HL-60/S4 treated with phorbol 12-myristate 13-acetate at 8.2 ng/mL for 4 days and 3 days (cell line): ENCODE results near the gene ASPHD1.
"Not testable (repeated sequence)": the region's sequence is repeated elsewhere in the genome, so short reads cannot be mapped to it uniquely, and the experiment has no call there.

Source experiments
- in situ Hi-C: fragments of 300-500 bp; cut with MboI; formaldehyde crosslinking; loops from 2 replicates; pipeline ENCODE4 v1.15.0; 2022; ENCODE audit warnings: low sequenced_read_pairs

The ASPHD1 gene

DNA sequence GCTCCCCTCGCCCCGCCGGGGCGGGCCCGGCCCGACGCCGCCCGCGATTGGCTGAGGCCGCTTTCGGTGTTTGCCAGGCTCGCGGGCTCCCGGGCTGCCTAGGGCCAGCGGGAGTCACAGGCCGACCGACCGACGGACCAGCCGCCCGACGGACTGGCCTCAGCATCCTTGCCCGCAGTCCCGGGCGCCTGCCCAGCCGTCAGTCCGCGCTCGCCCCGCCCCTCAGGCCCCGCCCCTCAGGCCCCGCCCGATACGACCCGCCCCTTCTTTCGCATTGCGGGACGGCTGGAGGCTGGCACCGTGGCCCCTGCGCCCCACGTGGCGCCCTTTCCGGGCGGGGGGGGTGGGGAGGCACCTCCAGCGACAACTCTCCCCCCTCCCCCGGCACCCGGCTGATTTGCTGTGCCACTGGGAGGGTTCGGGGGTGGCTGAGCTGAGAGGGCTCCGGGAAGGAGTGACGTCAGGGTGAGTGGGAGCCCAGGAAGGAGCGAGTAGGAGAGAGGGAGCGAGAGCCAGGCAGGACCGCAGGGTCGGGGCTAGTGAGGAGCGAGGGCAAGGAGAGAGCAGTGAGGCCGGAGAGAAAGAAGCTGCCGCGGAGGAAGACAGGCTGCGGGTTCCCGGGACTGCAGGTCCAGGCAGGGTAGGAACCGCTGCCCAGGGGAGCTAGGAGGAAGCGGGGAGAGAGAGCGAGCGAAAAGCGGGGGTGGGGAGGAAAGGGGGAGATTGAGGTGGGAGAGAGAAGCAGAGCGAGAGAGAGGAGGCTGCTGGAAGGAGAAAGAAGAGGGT is at the start of gene ASPHD1:
ASPHD1 (plus strand) TSS at position 387 of the 786 bp plus-strand sequence. CDS start 484 bp downstream, outside the sequence.
- in situ Hi-C loops = no loop called here

GRCh38 chr16:29850998-29851397 is 49.3 kb upstream of the ASPHD1 start:
- in situ Hi-C loops = no loop called here

- in situ Hi-C loops = no loop called here
Measured at GRCh38 chr16:29852654-29853053, 47.6 kb upstream of the ASPHD1 start.

GRCh38 chr16:29854520-29855100 is 45.7 kb upstream of the ASPHD1 start:
- in situ Hi-C loops = no loop called here

DNA sequence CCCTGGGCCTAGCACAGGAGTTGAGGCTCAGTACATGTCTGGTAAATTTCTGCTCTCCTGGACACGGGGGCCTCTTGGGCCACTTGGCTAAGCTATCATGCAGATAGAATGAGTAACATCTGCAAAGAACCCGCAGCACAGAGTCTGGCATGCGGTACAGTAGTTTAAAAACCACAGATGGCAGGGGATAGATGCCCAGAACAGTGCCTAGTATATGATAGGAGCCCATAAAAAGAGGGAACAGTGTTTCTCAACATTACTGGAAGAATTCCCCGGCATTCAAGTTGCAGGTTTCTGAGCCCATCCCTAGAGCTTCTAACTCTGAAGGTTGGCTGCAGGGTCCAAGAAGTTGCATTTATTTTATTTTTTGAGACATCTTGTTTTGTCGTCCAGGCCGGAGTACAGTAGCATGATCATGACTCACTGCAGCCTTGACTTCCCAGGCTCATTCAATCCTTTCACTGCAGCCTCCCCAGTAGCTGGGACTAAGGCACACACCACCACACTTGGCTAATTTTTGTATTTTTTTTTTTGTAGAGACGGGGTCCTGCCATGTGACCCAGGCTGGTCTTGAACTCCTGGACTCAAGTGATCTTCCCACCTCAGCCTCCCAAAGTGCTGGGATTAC is 43.0 kb upstream of the ASPHD1 start:
- in situ Hi-C loops = no loop called here

GRCh38 chr16:29858149-29858849 is 42.0 kb upstream of the ASPHD1 start:
- in situ Hi-C loops = no loop called here

GRCh38 chr16:29858974-29859373 is 41.3 kb upstream of the ASPHD1 start:
- in situ Hi-C loops = no loop called here

DNA sequence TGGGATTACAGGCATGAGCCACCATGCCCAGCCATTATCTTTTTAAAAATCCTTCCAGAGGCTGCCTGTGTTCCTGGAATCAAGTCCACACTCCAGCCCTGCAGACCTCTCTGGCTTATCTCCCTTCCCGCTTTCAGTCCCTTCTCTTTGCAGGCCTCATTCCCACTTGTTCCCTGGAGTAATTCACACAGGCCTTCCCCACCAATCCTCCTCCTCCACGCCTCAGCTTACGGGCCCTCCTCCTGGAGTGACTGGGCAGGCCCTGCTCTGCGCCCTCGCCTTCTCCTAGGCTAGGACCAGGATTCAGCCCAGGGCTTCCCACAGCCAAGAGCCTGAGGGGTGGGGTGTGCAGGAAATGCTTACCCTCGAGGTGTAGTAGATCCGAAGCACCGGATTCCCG is 40.1 kb upstream of the ASPHD1 start:
- in situ Hi-C loops = no loop called here

- in situ Hi-C loops = no loop called here
Measured at GRCh38 chr16:29862383-29862883, 37.9 kb upstream of the ASPHD1 start.

DNA sequence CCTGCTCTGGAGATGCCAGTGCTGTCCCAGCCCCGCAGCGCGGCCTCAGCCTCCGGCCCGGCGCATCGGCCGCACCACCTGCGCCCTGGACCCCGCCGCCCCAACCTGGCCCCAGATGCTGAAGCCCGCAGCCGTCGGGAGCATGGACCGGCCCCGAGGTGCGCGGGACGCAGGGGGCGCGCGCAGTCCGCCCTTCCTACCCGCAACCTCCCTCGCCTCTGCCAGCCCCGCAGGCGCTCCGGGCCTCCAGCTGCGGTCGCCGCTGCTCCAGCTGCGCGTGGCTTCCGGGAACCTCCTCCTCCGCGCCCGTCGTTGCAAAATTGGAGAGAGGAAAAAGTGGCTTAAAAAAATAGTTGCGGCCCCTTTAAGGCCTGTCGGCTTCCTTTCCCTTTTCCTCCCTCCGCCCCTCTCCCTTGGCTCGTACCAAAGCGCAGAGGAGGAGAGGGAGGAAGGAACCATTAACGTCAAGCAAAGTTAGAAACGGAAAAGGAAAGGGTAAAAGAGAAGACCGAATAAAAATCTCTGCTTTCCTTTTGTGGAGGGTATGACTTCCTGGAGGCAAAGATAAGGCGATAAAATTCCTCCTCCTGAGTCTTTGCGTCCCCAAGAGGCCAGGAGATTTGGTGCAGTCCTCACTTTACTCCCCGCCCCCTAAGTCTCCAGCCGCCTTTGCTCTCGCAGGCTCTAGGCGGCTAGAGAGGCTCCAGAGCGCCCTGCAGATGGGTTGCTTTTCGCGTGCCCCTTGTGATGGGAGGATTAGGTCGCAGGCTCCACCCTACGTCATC is 37.2 kb upstream of the ASPHD1 start, which contains the start of gene CDIPT:
CDIPT (minus strand) TSS at position 343 of the 785 bp plus-strand sequence. CDS start 369 bp downstream, outside the sequence.
- in situ Hi-C loops = no loop called here

DNA sequence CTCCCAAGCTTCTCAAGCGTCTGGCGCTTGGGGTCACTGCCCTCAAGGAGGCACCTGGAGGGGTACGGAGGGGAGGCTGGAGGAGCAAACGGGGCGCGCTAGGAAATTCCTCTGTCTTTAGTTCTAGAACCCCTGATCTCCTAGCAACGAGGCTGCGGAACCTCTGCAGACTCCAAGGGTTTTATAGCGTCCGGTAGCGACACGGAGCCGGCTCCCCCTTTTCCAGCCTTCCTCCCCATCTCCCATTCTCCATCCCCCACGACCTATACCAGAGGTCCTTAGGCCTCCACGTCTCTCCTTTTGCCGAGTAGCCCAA is 36.7 kb upstream of the ASPHD1 start:
- in situ Hi-C loops = no loop called here

DNA sequence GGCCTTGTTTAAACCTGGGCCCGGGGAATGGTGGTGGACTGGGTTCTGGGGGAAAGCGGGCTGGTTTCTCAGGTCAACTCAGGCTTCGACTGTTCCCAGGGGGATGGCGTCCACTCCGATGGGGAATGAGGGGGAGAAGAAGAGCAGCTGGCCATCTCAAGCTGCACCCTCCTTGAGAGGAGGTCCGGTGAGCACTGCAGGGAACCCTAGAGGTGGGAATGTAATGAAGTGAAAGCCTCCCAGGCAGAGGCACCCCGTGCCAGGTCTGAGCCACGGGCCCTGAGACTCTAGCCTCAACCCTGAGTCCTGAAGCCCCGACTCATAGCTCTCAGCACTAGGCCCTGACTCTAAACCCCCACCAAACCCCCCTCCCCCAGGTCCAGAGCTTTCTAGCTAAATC is 36.1 kb upstream of the ASPHD1 start:
- in situ Hi-C loops = no loop called here

DNA sequence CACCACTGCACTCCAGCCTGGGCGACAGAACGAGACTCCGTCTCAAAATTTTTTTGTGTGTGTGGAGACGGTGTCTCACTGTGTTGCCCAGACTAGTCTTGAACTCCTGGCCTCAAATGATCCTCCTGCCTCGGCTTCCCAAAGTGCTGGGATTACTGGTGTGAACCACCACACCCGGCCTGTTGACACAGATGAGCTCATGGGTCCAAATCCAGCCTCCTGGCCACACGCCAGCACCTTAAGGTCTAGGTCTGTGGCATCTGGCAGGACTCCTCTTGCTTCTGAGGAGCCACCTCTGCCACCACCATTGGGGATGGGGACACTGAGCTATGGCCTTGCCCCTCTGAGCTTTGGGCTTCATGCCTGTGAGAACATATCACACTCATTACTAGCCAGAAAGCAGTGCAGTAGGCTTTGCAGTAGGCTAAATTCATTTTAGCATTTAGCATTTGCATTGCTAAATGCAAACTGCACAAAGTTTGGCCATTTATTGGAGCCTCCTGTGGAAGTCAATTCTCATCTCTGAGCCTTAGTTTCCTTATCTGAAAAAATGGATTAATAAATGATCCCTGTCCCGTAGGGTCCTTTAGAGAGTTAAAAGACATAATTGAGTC is 31.8 kb upstream of the ASPHD1 start:
- in situ Hi-C loops = no loop called here

DNA sequence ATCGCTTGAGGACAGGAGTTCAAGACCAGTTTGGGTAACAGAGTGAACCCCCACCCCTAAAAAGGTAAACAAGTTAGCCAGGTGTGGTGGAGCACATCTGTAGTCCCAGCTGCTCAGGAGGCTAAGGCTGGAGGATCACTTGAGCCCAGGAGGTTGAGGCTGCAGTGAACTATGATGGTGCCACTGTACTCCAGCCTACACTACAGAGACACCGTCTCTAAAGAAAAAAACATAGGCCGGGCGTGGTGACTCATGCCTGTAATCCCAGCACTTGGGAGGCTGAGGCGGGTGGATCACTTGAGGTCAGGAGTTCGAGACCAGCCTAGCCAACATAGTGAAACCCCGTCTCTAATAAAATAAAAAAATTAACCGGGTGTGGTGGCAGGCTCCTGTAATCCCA is 31.2 kb upstream of the ASPHD1 start:
- in situ Hi-C loops = not testable (repeated sequence)

DNA sequence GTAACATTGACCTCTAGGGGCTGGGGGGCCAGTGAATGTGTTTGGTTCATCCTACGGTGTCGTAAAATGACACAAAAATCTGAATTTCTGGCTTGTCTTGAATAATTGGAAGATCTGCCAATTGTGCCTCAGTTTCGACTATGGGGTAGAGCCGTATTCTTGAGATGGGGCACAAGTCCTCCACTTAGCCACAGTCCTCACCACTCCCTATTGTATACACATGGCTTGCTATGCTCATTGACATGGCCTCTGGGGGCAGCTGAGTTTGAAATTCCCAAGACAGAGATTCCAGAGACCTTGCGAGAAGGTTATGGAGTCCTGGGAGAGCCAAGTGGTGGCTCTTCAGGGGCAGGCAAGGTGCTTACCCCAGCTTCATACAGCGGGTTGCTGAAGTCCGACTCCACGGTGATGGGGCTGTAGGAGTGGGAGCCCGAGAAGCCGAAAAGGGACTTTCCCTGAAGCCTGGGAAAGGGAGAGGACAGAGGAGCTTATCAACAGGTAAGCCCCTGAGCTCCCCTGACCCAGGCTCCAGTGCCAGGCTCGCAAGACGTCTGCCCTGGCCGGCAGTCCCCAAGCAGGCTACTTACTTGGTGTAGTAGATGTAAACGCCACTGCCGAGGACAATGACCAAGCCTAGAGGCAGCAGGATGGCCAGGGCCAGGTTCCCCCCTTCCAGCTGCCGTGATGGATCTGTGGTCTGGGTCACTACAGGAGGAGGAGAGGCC is 28.3 kb upstream of the ASPHD1 start:
- in situ Hi-C loops = no loop called here

DNA sequence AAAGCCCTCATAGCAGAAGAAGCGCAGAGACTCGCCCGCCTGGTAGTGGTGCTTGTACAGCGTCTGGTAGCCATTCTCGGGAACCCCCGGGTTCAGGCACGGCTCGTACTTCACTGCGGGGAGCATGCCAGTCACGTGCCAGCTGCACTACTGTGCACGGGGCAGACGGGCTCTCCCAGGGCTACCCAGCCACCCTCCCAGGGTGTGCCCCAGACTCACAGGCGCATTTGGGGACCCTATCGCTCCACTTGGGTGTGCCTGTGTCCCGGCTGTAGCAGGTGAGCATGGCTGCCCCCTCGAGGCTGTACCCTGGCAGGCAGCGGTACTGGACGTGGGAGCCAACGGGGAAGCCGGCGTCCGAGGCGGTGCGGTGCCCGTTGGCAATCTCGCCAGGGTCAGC is 27.0 kb upstream of the ASPHD1 start:
- in situ Hi-C loops = no loop called here

GRCh38 chr16:29875206-29875605 is 25.1 kb upstream of the ASPHD1 start:
- in situ Hi-C loops = no loop called here

- in situ Hi-C loops = no loop called here
Measured at GRCh38 chr16:29876217-29876593, 24.1 kb upstream of the ASPHD1 start.

DNA sequence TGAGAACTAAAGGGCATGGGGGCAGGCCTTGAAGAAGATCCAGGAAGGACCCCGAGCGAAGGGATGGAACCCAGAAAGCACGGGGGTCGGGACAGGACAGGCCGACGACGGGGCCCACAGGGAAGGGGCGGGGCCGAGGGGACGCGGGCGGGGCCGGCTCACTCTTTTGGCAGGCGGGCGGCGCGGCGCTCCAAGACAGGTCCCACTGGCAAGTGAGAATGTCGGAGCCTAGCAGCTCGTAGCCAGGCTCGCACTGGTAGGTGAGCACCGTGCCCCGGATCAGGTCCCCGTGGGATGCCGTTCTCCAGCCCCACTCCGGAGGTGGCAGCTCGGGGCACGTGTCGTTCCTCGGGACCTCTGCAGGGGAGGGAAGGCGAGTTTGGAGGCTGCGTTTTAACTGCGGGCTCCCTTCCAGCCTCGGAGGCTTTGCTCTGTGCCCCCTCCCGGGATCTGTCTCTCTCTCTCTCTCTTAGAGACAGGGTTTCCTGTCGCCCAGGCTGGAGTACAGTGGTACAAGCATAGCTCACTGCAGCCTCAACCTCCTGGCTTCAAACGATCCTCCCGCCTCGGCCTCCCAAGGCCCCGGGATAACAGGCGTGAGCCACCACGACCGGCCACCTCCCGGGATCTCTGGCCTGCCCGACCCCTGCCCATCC is 23.6 kb upstream of the ASPHD1 start:
- in situ Hi-C loops = no loop called here
